NCI-H345 treated with DMSO at 0.1 percent for 48 hours (cell line): ENCODE results near the gene SPECC1L.
"Not testable (repeated sequence)": the region's sequence is repeated elsewhere in the genome, so short reads cannot be mapped to it uniquely, and the experiment has no call there.

Source experiments
- DNase-seq: peaks from one replicate; lab custom pipeline; 2025; ENCODE audit not compliant: unreplicated experiment; lab: John Stamatoyannopoulos, UW

The SPECC1L gene

GRCh38 chr22:24282401-24282800 is 11.8 kb downstream of the SPECC1L start:
- DNase-seq: no peak

DNA sequence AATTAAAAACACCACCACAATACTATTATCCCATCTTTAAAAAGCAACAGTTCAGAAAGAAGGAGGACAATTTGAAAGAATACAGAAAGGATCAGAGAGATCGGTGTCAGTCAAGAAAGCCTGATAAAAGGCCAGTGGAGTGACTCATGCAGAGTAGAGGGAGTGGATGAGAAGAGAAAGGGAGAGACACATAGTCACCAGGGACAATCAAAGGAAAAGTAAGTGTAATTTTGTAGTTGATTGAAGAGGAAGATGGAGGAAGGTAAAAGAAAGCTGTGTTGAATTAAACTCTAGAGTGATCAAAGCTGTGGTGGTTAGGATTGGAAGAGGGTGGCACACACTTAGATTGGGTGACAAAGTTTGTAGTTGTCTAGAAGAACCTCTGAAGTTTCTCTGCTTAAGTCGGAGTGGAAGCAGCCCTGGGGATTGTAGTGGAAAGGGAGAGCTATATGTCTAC is 14.1 kb downstream of the SPECC1L start:
- DNase-seq: no peak

DNA sequence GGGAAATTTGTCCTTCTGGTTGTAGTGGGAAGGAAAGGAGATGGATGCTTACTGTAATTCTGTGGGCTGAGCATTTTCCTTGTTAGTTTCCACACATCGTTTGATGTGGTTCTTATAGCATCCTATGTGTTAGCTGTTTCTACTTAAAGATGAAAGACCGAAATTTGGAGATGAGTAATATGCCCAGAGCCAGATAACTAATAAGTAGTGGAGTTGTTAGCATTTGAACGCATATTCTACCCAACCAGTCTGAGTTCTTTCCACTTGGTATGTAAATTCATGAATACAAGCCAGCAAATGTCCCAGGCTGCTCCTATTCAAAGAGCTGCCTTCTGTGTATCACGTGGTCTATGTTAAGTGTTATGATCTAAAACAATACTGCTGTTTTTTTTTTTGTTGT is 14.6 kb downstream of the SPECC1L start:
- no peak for DNase-seq

GRCh38 chr22:24287212-24287611 is 16.6 kb downstream of the SPECC1L start:
- not testable (repeated sequence) for DNase-seq

DNA sequence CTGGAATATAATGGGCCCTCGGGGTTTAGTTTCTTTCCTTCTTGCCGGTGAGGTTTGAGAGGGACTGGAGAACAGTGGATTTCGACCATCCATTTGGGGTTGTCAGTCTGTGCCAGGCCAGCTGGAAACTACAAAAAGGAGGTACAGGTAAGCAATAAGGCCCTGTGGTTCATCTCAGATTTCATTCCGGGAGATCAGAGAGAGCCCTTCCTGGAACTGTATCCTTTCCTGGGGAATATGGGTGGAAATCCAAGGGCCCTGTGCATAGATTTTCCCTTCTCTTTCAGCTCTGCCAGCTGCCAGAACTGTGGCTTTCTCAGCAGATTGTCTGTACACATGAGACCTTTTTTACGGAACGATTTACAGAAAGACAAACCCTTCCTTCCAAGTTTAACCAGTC is 17.2 kb downstream of the SPECC1L start:
- not testable (repeated sequence) for DNase-seq

DNA sequence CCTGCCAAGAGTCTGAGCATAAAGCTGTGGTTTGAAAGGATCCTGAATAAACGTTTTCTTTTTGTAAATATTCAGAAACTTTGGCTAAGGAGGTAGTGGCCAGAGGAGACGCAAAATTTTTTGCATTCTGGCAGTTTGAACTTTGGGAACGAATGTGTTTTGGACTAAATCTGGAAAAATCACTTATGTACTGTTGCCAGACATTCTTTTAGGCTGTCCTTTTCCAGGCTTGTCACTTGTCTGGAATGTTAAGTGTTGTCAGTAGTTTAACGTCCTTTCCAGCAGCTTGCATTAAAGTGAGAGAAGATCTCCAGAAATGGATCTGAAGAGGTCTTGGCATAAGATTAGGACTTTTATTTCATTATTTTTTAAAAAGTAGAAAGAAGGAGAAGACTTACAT is 18.5 kb downstream of the SPECC1L start:
- no peak for DNase-seq

DNA sequence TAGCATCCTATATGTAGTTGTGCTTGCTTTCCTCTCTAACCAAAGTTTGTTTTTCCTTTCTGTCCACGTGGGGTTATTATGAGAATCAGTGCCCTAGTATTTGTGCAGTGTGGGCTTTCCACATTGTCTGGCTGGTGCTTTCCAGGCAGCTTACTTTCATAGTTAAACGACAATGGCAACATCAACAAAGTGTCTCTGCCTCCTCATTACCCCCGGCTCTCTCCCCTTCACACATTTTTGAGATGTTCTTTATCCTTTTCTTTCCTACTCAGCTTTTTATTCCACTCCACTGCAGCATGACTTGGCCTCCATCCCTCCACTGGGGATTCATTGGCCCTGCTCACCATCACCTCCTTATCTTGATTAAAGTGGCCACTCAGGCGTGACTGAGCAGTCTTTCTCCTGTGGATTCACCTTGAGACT is 19.1 kb downstream of the SPECC1L start:
- DNase-seq: no peak

GRCh38 chr22:24290459-24290858 is 19.8 kb downstream of the SPECC1L start:
- no peak for DNase-seq

GRCh38 chr22:24291515-24292201 is 21.0 kb downstream of the SPECC1L start:
- no peak for DNase-seq

DNA sequence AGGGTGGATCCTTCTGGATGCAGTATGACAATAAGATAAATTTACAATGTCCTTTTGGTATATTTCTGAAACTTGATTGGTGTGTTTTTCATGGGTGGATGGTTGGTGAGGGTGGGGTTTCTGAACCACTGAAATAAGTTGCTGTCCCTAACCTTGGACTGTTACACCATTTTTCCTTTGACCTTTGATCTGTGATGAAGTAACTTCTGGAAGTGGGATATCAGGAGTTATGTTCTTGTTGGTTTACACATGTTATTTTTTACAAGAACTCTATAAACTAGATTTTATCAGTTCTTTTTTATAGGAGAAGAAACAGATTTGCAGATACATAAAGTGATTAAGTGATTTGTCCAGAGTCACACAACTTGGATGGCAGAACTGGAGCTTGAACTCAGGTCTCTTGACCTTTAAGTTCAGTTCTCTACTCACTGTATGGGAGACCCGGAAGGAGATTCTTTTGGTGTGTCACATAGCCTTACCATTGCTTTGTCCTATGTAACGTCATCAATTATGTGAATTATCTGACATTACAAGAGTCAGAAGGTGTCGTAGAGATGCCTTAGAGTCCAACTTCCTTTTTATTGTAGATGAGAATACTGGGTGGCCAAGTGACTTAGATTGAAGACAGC is 21.7 kb downstream of the SPECC1L start:
- not testable (repeated sequence) for DNase-seq

GRCh38 chr22:24294913-24295312 is 24.3 kb downstream of the SPECC1L start:
- DNase-seq: not testable (repeated sequence)

- not testable (repeated sequence) for DNase-seq
Measured at GRCh38 chr22:24298497-24299155, 28.0 kb downstream of the SPECC1L start.

DNA sequence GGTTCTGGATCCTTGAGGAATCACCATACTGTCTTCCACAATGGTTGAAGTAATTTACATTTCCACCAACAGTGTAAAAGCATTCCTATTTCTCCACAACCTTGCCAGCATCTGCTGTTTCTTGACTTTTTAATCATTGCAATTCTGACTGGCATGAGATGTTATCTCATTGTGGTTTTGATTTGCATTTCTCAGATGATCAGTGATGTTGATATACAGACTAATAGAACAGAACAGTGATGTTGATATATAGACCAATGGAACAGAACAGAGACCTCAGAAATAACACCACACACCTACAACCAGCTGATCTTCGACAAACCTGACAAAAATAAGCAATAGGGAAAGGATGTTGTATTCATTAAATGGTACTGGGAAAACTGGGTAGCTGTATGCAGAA is 29.9 kb downstream of the SPECC1L start:
- DNase-seq: not testable (repeated sequence)

GRCh38 chr22:24302591-24302990 is 32.0 kb downstream of the SPECC1L start:
- DNase-seq: peak; percentile 81

- DNase-seq: no peak
Measured at GRCh38 chr22:24303007-24303406, 32.4 kb downstream of the SPECC1L start.

DNA sequence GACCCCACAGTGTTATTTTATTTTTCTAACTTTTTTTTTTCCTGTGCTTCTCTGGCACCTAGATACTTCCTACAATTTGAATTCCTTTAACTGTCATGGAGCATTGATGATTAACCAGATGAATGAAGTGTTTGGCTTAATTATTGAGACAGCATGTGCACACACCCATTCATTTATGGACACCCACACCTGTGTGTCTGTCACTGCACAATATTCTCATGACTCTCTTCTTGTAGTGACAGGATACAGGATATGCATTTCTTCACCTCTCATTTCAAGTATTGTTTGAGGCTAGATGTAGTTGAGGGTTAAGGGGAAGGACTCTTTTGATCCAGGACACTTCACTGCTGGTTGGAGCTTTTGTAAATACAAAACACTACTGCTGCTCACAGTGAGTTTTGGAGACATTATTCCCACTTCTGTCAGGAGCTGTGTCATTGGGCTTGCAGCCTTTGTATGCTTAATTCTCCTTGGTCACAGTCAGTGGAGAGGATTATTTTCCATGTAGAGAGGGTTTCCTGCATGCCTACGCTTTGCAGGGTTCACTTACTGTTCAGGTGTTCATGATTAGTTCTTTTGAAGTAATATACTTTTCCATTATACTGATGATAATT is 33.5 kb downstream of the SPECC1L start:
- DNase-seq: peak; percentile 15

- no peak for DNase-seq
Measured at GRCh38 chr22:24305260-24305692, 34.6 kb downstream of the SPECC1L start.

GRCh38 chr22:24310969-24311368 is 40.3 kb downstream of the SPECC1L start:
- no peak for DNase-seq

- DNase-seq: no peak
Measured at GRCh38 chr22:24315367-24315966, 44.8 kb downstream of the SPECC1L start.

DNA sequence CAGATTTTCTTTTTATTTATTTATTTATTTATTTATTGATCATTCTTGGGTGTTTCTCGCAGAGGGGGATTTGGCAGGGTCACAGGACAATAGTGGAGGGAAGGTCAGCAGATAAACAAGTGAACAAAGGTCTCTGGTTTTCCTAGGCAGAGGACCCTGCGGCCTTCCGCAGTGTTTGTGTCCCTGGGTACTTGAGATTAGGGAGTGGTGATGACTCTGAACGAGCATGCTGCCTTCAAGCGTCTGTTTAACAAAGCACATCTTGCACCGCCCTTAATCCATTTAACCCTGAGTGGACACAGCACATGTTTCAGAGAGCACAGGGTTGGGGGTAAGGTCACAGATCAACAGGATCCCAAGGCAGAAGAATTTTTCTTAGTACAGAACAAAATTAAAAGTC is 45.6 kb downstream of the SPECC1L start:
- not testable (repeated sequence) for DNase-seq

GRCh38 chr22:24317511-24317910 is 46.9 kb downstream of the SPECC1L start:
- not testable (repeated sequence) for DNase-seq
